Activated CD4-positive, CD25-positive, alpha-beta regulatory T cell (primary cell): ENCODE measurements around the gene GRIN3A.
"Not testable (repeated sequence)": the region's sequence is repeated elsewhere in the genome, so short reads cannot be mapped to it uniquely, and the experiment has no call there.

Experiments used
- DNase-seq, 4 experiments: peaks; one replicate each; lab custom pipeline; 2025; lab: John Stamatoyannopoulos, UW

The GRIN3A gene

GRCh38 chr9:101632611-101633010, 105.8 kb downstream of the GRIN3A start:
- DNase-seq, result no peak

GRCh38 chr9:101631892-101632291, 106.6 kb downstream of the GRIN3A start:
- no peak for DNase-seq

GRCh38 chr9:101629636-101630035, 108.8 kb downstream of the GRIN3A start:
- DNase-seq, result no peak

GRCh38 chr9:101628173-101628572, 110.3 kb downstream of the GRIN3A start:
- DNase-seq, result no peak

- DNase-seq, result no peak
These were observed 112.2 kb downstream of the GRIN3A start for GRCh38 chr9:101626295-101626694.

- no peak for DNase-seq
These were observed 112.6 kb downstream of the GRIN3A start for GRCh38 chr9:101625876-101626275.

- no peak for DNase-seq
These were observed 118.0 kb downstream of the GRIN3A start for GRCh38 chr9:101620452-101620851.

- no peak for DNase-seq
These were observed 119.7 kb downstream of the GRIN3A start for GRCh38 chr9:101618698-101619097.

GRCh38 chr9:101605547-101605946, 132.9 kb downstream of the GRIN3A start:
- no peak for DNase-seq

- DNase-seq, result no peak
These were observed 134.2 kb downstream of the GRIN3A start for GRCh38 chr9:101604296-101604695.

GRCh38 chr9:101601904-101602765, 136.3 kb downstream of the GRIN3A start:
- no peak for DNase-seq

GRCh38 chr9:101594796-101595195, 143.7 kb downstream of the GRIN3A start, which contains the start of gene PPP3R2:
PPP3R2 (minus strand) TSS chr9:101594969; CDS start chr9:101594921, 48 bp downstream.
- no peak for DNase-seq

GRCh38 chr9:101593345-101593744, 145.1 kb downstream of the GRIN3A start:
- DNase-seq, result no peak

GRCh38 chr9:101592788-101593187, 145.7 kb downstream of the GRIN3A start:
- no peak for DNase-seq

- no peak for DNase-seq
These were observed 146.5 kb downstream of the GRIN3A start for GRCh38 chr9:101591787-101592446.

GRCh38 chr9:101590901-101591300, 147.5 kb downstream of the GRIN3A start:
- no peak for DNase-seq

GRCh38 chr9:101590074-101590473, 148.4 kb downstream of the GRIN3A start:
- not testable (repeated sequence) for DNase-seq

- DNase-seq, result no peak
These were observed 151.0 kb downstream of the GRIN3A start for GRCh38 chr9:101587332-101588043.

- no peak for DNase-seq
These were observed 151.8 kb downstream of the GRIN3A start for GRCh38 chr9:101586651-101587050.

GRCh38 chr9:101585740-101586139, 152.7 kb downstream of the GRIN3A start:
- no peak for DNase-seq

- no peak for DNase-seq
These were observed 155.9 kb downstream of the GRIN3A start for GRCh38 chr9:101582553-101582952.

- DNase-seq, result no peak
These were observed 158.5 kb downstream of the GRIN3A start for GRCh38 chr9:101579711-101580545.
